CD4-positive, alpha-beta T cell (primary cell): Measurements from ENCODE around the gene MVD. TPM values are rescaled to one million over a fixed set of nuclear protein-coding genes. Genes with fewer than 3 reads are reported as not detected.

Source experiments
- ATAC-seq: fragments of 200-7000 bp; cut with Tn5 transposase; one replicate; pipeline ENCODE4 v1.10.0; 2022; ENCODE audit warnings: mild to moderate bottlenecking; ENCODE audit not compliant: poor library complexity
- CTCF ChIA-PET: fragments of 350-600 bp; sonication (Branson Sonifier 250); formaldehyde crosslinking; loops from one replicate; lab custom pipeline; 2021; ENCODE audit warnings: antibody characterized with exemption, inconsistent platforms; lab: Charles Lee
- POLR2A ChIA-PET: fragments of 350-600 bp; sonication (Branson Sonifier 250); formaldehyde crosslinking; loops from one replicate; lab custom pipeline; 2021; ENCODE audit warnings: antibody characterized with exemption, inconsistent platforms; lab: Charles Lee
- DNase-seq, 14 experiments: peaks; one replicate each; pipeline ENCODE4 v3.0.0-alpha.2; 2013 to 2020; ENCODE audit warnings: mixed read lengths in 2 of 14
- H3K27ac ChIP-seq, 2 donors: one replicate each; pipeline versions ENCODE4 v1.5.1 to v1.7.0; 2013; ENCODE audit warnings: low read length in 2 of 2, low read depth in 1 of 2, mild to moderate bottlenecking in 1 of 2
- H3K27me3 ChIP-seq, 2 experiments: 1 replicate in 1 of 2; 2 replicates in 1 of 2; pipeline versions ENCODE4 v1.6.1 to v1.7.0; 2013; ENCODE audit warnings: low read length in 2 of 2, control low read depth in 1 of 2, mild to moderate bottlenecking in 1 of 2, moderate library complexity in 1 of 2; ENCODE audit not compliant: insufficient read depth in 2 of 2, control insufficient read depth in 1 of 2
- H3K36me3 ChIP-seq: one replicate; pipeline ENCODE4 v1.6.1; 2013; ENCODE audit warnings: low read length, control low read depth; ENCODE audit not compliant: insufficient read depth
- H3K4me1 ChIP-seq: one replicate; pipeline ENCODE4 v1.6.1; 2013; ENCODE audit warnings: low read length, control low read depth; ENCODE audit not compliant: insufficient read depth
- H3K4me3 ChIP-seq: one replicate; pipeline ENCODE4 v1.5.1; 2013; ENCODE audit warnings: mild to moderate bottlenecking, low read length, moderate library complexity
- H3K9me3 ChIP-seq, 2 experiments: 1 replicate in 1 of 2; 2 replicates in 1 of 2; pipeline versions ENCODE4 v1.6.1 to v1.7.0; 2013; ENCODE audit warnings: low read length in 2 of 2, mild to moderate bottlenecking in 2 of 2, control low read depth in 1 of 2, moderate library complexity in 1 of 2; ENCODE audit not compliant: control insufficient read depth in 1 of 2, insufficient read depth in 1 of 2
- H3K27ac Mint-ChIP-seq: one replicate; pipeline ENCODE4 v1.8.0; 2020; ENCODE audit warnings: mixed read lengths
- H3K27me3 Mint-ChIP-seq: one replicate; pipeline ENCODE4 v1.8.0; 2021; ENCODE audit warnings: mixed read lengths
- H3K36me3 Mint-ChIP-seq: one replicate; pipeline ENCODE4 v1.8.0; 2021; ENCODE audit warnings: low read depth, mixed read lengths
- H3K4me1 Mint-ChIP-seq: one replicate; pipeline ENCODE4 v1.8.0; 2021; ENCODE audit warnings: low read depth, mixed read lengths
- H3K4me3 Mint-ChIP-seq: one replicate; pipeline ENCODE4 v1.8.0; 2020; ENCODE audit warnings: mild to moderate bottlenecking, mixed read lengths
- H3K9me3 Mint-ChIP-seq: one replicate; pipeline ENCODE4 v1.8.0; 2020; ENCODE audit warnings: mixed read lengths
- intact Hi-C, 2 experiments: fragments of 100-400 bp; cut with DNase I in 1 of 2; cut with micrococcal nuclease in 1 of 2; formaldehyde crosslinking; loops; one replicate each; pipeline versions ENCODE4 v1.15.1 to v1.9.0; 2023 to 2025; cut with DNase I, micrococcal nuclease
- total RNA-seq, 174 experiments: library from RNA in 2 of 174; stranded (reverse) in 2 of 174; gene quantifications; one replicate each; pipeline ENCODE4 v1.2.3 and lab custom pipeline; 2021 to 2026
- TF ChIP-seq, protein P1 (sequence below): fragments of 200-600 bp; IDR thresholded peaks from one replicate; pipeline ENCODE4 v1.8.0; 2022; ENCODE audit warnings: antibody characterized with exemption, mild to moderate bottlenecking

Gene MVD
- total RNA-seq, 2 experiments from 2014 or later: 74.2 to 76.9 TPM

DNA sequence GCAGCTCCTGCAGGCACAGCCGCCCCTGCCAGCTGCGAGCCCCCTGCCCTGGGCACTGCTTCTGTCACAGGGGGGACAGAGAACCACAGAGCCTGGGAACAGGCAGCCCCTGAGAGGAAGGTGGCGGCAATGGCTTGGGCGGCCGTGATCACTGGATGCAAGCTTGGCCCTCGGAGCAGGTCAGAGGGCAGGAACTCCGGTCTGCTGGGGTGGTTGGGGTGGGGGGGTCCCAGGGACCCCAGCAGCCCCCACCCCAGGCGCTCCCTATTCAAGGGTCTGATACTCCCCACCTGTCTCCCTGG is 10.2 kb downstream of the MVD start:
- Histone ChIP-seq H3K36me3 (peaks cover 26% of the 10 kb centered on the region), H3K4me3 (no peak overlapping the region), H3K27me3 (no peaks in the 10 kb centered on the region), H3K4me1 (peaks cover 44% of the 10 kb centered on the region), H3K9me3 (no peaks in the 10 kb centered on the region), H3K27ac (peak overlapping the region in 1 of 2 donors; percentile 81)
- peaks cover 14% of the 10 kb centered on the region for H3K4me1 Mint-ChIP-seq
- ChIA-PET CTCF (no interaction called here), POLR2A (interaction anchor here (1.5 kb wide), 1 partner anchor 11 kb away, joined by 4 read pairs; no protein-coding TSS in a partner anchor)
- H3K27me3 Mint-ChIP-seq: no peaks in the 10 kb centered on the region
- H3K27ac Mint-ChIP-seq: no peak overlapping the region
- H3K4me3 Mint-ChIP-seq: peak overlapping the region; percentile 30
- H3K36me3 Mint-ChIP-seq: peaks cover 19% of the 10 kb centered on the region
- ATAC-seq: no peak
- DNase-seq: peak in 1 of 14 experiments; percentile 21
- intact Hi-C loops: loop anchor here (5.0 kb wide), 1 partner anchor 35 kb away; the partner anchor contains the start of gene SNAI3 (in 2 of the 2)
- TF ChIP-seq, protein P1, sequence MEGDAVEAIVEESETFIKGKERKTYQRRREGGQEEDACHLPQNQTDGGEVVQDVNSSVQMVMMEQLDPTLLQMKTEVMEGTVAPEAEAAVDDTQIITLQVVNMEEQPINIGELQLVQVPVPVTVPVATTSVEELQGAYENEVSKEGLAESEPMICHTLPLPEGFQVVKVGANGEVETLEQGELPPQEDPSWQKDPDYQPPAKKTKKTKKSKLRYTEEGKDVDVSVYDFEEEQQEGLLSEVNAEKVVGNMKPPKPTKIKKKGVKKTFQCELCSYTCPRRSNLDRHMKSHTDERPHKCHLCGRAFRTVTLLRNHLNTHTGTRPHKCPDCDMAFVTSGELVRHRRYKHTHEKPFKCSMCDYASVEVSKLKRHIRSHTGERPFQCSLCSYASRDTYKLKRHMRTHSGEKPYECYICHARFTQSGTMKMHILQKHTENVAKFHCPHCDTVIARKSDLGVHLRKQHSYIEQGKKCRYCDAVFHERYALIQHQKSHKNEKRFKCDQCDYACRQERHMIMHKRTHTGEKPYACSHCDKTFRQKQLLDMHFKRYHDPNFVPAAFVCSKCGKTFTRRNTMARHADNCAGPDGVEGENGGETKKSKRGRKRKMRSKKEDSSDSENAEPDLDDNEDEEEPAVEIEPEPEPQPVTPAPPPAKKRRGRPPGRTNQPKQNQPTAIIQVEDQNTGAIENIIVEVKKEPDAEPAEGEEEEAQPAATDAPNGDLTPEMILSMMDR: no peak
- H3K9me3 Mint-ChIP-seq: no peaks in the 10 kb centered on the region

DNA sequence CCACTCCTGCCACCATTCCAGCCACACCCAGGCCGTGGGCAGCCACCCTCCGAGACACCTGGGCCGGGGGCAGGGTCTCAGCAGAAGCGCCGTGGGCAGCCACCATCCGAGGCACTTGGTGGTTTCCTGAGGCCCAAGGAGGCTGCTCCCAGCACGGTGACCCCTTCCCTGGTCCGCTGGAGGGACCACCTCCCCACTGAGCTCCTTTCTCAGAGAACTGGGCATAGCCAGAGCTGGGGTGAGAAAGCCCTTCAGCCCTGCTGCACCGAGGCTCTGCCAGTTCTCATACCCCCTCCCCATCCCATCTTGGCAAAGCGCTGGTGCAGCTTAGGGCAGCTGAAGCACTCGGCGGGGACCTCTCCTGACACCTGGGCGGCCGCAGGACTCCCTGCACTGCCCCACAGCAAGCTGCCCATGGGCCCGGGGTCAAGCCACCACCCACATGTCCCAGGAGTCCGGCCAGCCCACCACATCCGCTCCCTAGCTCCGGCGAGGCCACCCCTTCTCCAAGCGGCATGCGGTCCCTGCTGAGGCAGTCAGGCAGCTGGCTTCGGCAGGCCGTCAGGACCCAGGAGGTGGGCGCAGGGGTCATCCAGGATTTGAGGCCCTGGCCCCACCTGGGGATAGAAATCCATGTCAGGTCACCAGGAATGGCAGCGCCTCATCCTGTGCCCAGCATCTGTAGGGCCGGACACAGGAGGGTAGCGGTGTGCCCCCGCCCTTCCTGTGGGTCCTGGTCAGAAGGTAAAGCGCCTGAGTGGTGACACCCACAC is 10.7 kb downstream of the MVD start:
- Mint-ChIP-seq H3K27ac (peak overlapping the region; percentile 95), H3K9me3 (no peaks in the 10 kb centered on the region), H3K4me3 (peak overlapping the region; percentile 62), H3K27me3 (no peaks in the 10 kb centered on the region), H3K36me3 (peaks cover 19% of the 10 kb centered on the region), H3K4me1 (peaks cover 14% of the 10 kb centered on the region)
- ChIA-PET POLR2A (interaction anchor here (1.5 kb wide), 1 partner anchor 12 kb away, joined by 4 read pairs; no protein-coding TSS in a partner anchor), CTCF (no interaction called here)
- H3K4me3 ChIP-seq: peak overlapping the region; percentile 96
- no peaks in the 10 kb centered on the region for H3K27me3 ChIP-seq
- peaks cover 50% of the 10 kb centered on the region for H3K4me1 ChIP-seq
- peak in 1 of 14 experiments; percentile 39 for DNase-seq
- ATAC-seq: no peak
- no peaks in the 10 kb centered on the region for H3K9me3 ChIP-seq
- H3K27ac ChIP-seq: peak overlapping the region; percentile 81 to 94
- TF ChIP-seq, protein P1: no peak
- peaks cover 26% of the 10 kb centered on the region for H3K36me3 ChIP-seq
- intact Hi-C loops: loop anchor here (1.0 to 5.0 kb wide), 4 partner anchors 11 to 49 kb away; partner anchors contain the start of genes SNAI3 (in 2 of the 2) and MVD (in 1 of the 2)

DNA sequence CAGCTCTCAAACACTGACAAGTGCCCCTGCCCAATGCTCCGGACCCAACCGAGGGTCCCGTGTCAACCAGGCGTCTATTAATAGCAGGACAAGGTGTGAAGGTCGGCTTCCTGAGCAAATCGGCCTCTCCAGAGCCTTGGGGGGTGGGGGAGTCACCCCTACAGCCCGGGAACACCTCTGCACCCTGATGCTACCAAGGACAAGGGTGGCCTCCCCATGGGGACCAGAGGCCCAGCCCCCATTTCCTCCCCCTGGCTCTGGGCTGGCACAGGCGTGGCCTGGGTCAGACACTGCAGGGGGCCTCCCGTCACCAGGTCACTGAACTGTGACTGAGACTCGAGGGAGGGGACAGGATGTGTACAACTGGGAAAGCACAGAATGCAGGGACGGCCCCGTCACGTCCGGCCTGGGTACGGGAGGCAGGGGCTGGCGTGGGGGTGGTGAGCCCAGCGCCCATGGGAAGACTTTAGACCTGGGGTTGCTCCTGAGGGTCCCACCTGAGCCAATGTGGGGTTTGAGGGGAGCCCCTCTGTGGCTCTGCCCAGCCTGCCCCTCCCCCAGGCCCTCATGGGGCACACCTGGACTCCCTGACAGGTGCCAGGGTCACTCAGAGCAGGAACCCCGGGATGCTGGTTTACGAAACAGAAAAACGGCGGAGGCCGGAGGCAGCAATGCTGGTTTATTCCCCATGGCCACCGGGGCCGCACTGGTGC is 11.5 kb downstream of the MVD start:
- Histone ChIP-seq H3K9me3 (no peaks in the 10 kb centered on the region), H3K4me1 (peaks cover 56% of the 10 kb centered on the region), H3K4me3 (peak overlapping the region; percentile 96), H3K36me3 (peaks cover 26% of the 10 kb centered on the region), H3K27ac (peak overlapping the region; percentile 81 to 94), H3K27me3 (no peaks in the 10 kb centered on the region)
- peak overlapping the region; percentile 93 for H3K4me3 Mint-ChIP-seq
- no peaks in the 10 kb centered on the region for H3K9me3 Mint-ChIP-seq
- intact Hi-C loops: loop anchor here (1.0 to 5.0 kb wide), 4 partner anchors 12 to 49 kb away; partner anchors contain the start of genes SNAI3 (in 2 of the 2) and MVD (in 1 of the 2)
- TF ChIP-seq, protein P1: no peak
- ChIA-PET CTCF (no interaction called here), POLR2A (interaction anchor here (0.7 to 1.8 kb wide), 4 partner anchors 9 to 82 kb away, joined by 3 to 5 read pairs (median 4); partner anchors contain the start of gene ZC3H18)
- DNase-seq (peak in 13 of 14 experiments; percentile 35 to 95 (median 62)), ATAC-seq (peak; percentile 72)
- no peaks in the 10 kb centered on the region for H3K27me3 Mint-ChIP-seq
- H3K27ac Mint-ChIP-seq: peak overlapping the region; percentile 95
- peaks cover 14% of the 10 kb centered on the region for H3K4me1 Mint-ChIP-seq
- H3K36me3 Mint-ChIP-seq: peaks cover 19% of the 10 kb centered on the region
